ENCODE measurements around the gene RAB11B. TPM values are rescaled to one million over a fixed set of nuclear protein-coding genes. Genes with fewer than 3 reads are reported as not detected.

The RAB11B gene
- total RNA-seq, 1 donor from 2014 or later: 130 TPM

DNA sequence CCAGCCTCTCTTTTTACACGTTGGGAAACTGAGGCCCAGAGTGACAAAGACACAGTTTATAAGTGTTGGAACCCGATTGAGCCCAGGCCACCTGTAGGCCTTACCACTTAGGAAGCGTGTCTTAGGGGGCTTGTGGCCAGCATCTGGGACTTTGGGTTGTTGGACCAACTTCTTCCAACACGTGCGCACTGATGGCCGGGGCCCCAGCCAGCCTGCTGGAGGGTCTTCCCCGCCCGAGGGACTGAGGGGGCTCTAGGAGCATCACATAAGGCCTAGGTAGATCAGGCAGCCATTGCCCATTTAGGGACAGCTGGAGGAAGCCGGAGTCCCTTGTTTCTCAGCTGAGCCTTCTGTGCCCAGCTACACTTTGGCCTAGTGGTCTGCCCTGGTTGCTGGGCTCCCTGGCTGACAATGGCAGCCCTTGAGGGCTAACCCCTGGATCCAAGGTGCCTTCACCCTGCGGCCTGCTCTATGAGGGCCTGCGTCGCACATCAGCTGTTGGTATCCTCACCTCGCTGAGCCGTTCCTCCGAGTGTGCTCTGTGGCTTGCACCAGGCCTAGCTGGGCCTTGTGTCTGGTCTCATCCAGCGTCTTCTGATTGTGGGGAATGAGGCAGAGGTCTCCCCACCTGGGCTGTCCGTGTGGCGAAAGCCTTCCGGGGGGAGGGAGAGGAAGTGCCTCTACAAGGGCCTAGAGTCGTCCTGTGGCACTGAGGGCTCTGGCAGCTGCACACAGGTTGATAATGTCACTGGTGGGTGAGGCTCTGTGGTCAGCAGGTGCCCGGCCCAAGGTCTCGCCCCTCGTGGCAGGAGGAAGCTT is 1.2 kb downstream of the RAB11B start:
- H3K4me1 Mint-ChIP-seq (ENCODE audit: unreplicated experiment): peaks cover 45% of the 10 kb centered on the region
- no peaks in the 10 kb centered on the region for H3K9me3 Mint-ChIP-seq (ENCODE audit: unreplicated experiment)
- H3K36me3 Mint-ChIP-seq (ENCODE audit: low read depth, unreplicated experiment): peaks cover 16% of the 10 kb centered on the region
- peaks cover 6% of the 10 kb centered on the region for H3K27me3 Mint-ChIP-seq (ENCODE audit: unreplicated experiment)
- peak overlapping the region; percentile 61 for H3K27ac Mint-ChIP-seq (ENCODE audit: unreplicated experiment)
- DNase-seq (ENCODE audit: low spot score): no peak
- peak overlapping the region; percentile 83 for H3K4me3 Mint-ChIP-seq (ENCODE audit: unreplicated experiment)
- no peak for TF ChIP-seq CTCF (IDR thresholded peaks at IDR 0.05; ENCODE audit: unreplicated experiment)

DNA sequence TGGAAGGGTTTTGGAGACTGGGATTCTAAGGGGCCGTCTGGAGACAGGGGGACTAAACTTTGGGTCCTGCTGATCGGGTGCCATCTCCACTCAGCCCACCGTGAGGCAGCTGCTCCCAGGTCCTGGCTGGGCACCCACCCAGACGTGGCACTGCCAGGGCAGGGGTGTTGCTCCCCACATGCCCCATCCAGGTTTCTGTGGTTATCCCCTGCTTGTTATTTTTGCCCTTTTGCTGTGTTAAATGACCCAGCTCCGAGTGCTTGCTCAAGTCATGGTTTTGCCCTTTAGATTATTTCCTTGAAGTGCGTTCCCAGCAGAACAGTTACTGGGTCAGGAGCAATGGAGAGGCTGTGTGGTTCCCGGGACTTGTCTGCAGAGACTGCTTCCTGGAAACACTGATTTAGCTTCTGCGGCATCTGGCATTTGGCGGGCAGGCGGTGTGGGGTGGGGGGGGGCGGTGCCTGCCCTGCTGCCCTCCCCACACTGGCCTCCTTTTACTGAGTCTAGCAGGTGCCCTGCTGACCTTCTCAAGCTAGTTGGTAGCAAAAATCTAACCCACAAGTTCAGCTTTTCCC is 1.9 kb downstream of the RAB11B start:
- H3K27ac Mint-ChIP-seq (ENCODE audit: unreplicated experiment): peak overlapping the region; percentile 61
- no peaks in the 10 kb centered on the region for H3K9me3 Mint-ChIP-seq (ENCODE audit: unreplicated experiment)
- no peak for DNase-seq (ENCODE audit: low spot score)
- no peak for TF ChIP-seq CTCF (IDR thresholded peaks at IDR 0.05; ENCODE audit: unreplicated experiment)
- peaks cover 12% of the 10 kb centered on the region for H3K27me3 Mint-ChIP-seq (ENCODE audit: unreplicated experiment)
- H3K4me1 Mint-ChIP-seq (ENCODE audit: unreplicated experiment): peaks cover 45% of the 10 kb centered on the region
- no peak overlapping the region for H3K4me3 Mint-ChIP-seq (ENCODE audit: unreplicated experiment)
- H3K36me3 Mint-ChIP-seq (ENCODE audit: low read depth, unreplicated experiment): peaks cover 13% of the 10 kb centered on the region

- Mint-ChIP-seq H3K27me3 (ENCODE audit: unreplicated experiment) (peaks cover 16% of the 10 kb centered on the region), H3K9me3 (ENCODE audit: unreplicated experiment) (no peaks in the 10 kb centered on the region), H3K4me3 (ENCODE audit: unreplicated experiment) (peak overlapping the region; percentile 43), H3K36me3 (ENCODE audit: low read depth, unreplicated experiment) (peaks cover 12% of the 10 kb centered on the region), H3K4me1 (ENCODE audit: unreplicated experiment) (peaks cover 50% of the 10 kb centered on the region), H3K27ac (ENCODE audit: unreplicated experiment) (peak overlapping the region; percentile 72)
- TF ChIP-seq CTCF (IDR thresholded peaks at IDR 0.05; ENCODE audit: unreplicated experiment): no peak
- DNase-seq (ENCODE audit: low spot score): no peak
Observed at GRCh38 chr19:8393192-8393870, 3.2 kb downstream of the RAB11B start.

- H3K27ac Mint-ChIP-seq (ENCODE audit: unreplicated experiment): no peak overlapping the region
- DNase-seq (ENCODE audit: low spot score): no peak
- no peaks in the 10 kb centered on the region for H3K9me3 Mint-ChIP-seq (ENCODE audit: unreplicated experiment)
- peaks cover 12% of the 10 kb centered on the region for H3K36me3 Mint-ChIP-seq (ENCODE audit: low read depth, unreplicated experiment)
- TF ChIP-seq CTCF (IDR thresholded peaks at IDR 0.05; ENCODE audit: unreplicated experiment): no peak
- peaks cover 53% of the 10 kb centered on the region for H3K4me1 Mint-ChIP-seq (ENCODE audit: unreplicated experiment)
- H3K4me3 Mint-ChIP-seq (ENCODE audit: unreplicated experiment): no peak overlapping the region
- H3K27me3 Mint-ChIP-seq (ENCODE audit: unreplicated experiment): peaks cover 16% of the 10 kb centered on the region
Observed at GRCh38 chr19:8393871-8394250, 3.7 kb downstream of the RAB11B start.

Data from endothelial cell (in vitro differentiated cells).